GM12878 (cell line): ENCODE measurements around the gene PPP1R2C. TPM values are rescaled to one million over a fixed set of nuclear protein-coding genes. Genes with fewer than 3 reads are reported as not detected.

Experiments
- ATAC-seq: fragments of 200-7000 bp; cut with Tn5 transposase; 3 replicates; pipeline ENCODE4 v1.9.1; 2020; ENCODE audit warnings: mild to moderate bottlenecking, moderate library complexity
- BruUV-seq: library from RNA; stranded (reverse); fragments of 400-500 nt; replicated peaks from 2 replicates; lab custom pipeline; 2021; lab: Mats Ljungman, UMichigan
- CTCF ChIA-PET: fragments of 300-600 bp; sonication (Branson Sonifier 250); formaldehyde crosslinking; extraction: SDS; loops from one replicate; lab custom pipeline; 2021; ENCODE audit warnings: inconsistent platforms; lab: Yijun Ruan, JAX
- POLR2A ChIA-PET: fragments of 350-600 bp; formaldehyde crosslinking; extraction: SDS; loops from one replicate; lab custom pipeline; 2021; ENCODE audit warnings: inconsistent platforms; lab: Charles Lee
- RAD21 ChIA-PET: fragments of 300-600 bp; sonication (Branson Sonifier 250); formaldehyde crosslinking; loops from one replicate; lab custom pipeline; 2023; ENCODE audit warnings: antibody characterized with exemption; ENCODE audit not compliant: unreplicated experiment; lab: Charles Lee
- SMC1A ChIA-PET: fragments of 300-600 bp; sonication (Branson Sonifier 250); formaldehyde crosslinking; loops from one replicate; lab custom pipeline; 2023; ENCODE audit not compliant: unreplicated experiment, uncharacterized antibody; lab: Charles Lee
- DNase-seq: peaks from one replicate; pipeline ENCODE4 v3.0.0-alpha.2; 2011; ENCODE audit warnings: low read depth, low spot score
- FAIRE-seq: peaks from 3 replicates; lab custom pipeline; 2011; peaks lifted over from hg19 to GRCh38; lab: Jason Lieb, UNC
- H2AFZ ChIP-seq: 2 replicates; pipeline ENCODE4 v1.6.0; 2011; ENCODE audit warnings: low read depth, low read length, control low read depth; ENCODE audit not compliant: control insufficient read depth
- H3K27ac ChIP-seq: 2 replicates; pipeline ENCODE4 v1.5.1; 2011; ENCODE audit warnings: control low read depth; ENCODE audit not compliant: control insufficient read depth, insufficient read depth
- H3K27me3 ChIP-seq, 2 experiments: replicated peaks in 1 of 2; 2 replicates each; pipeline versions ENCODE4 v1.6.0 to v1.6.1; 2011; ENCODE audit warnings: low read length in 1 of 2; ENCODE audit not compliant: control insufficient read depth in 2 of 2, insufficient read depth in 2 of 2
- H3K36me3 ChIP-seq, 2 experiments: 2 replicates each; pipeline ENCODE4 v1.5.1; 2011; ENCODE audit warnings: low read length in 1 of 2; ENCODE audit not compliant: control insufficient read depth in 2 of 2, insufficient read depth in 2 of 2
- H3K4me1 ChIP-seq: 2 replicates; pipeline ENCODE4 v1.6.1; 2011; ENCODE audit warnings: mild to moderate bottlenecking, low read length, moderate library complexity, mixed read lengths; ENCODE audit not compliant: control insufficient read depth, insufficient read depth
- H3K4me2 ChIP-seq: 2 replicates; pipeline ENCODE4 v1.6.0; 2011; ENCODE audit warnings: control low read depth; ENCODE audit not compliant: control insufficient read depth, insufficient read depth
- H3K4me3 ChIP-seq: fragments of 200-600 bp; sonication (generic); 2 replicates; pipeline ENCODE4 v1.5.1; 2016
- H3K79me2 ChIP-seq: 2 replicates; pipeline ENCODE4 v1.6.0; 2011; ENCODE audit warnings: low read length; ENCODE audit not compliant: control insufficient read depth, insufficient read depth
- H3K9ac ChIP-seq: 2 replicates; pipeline ENCODE4 v1.8.0; 2011; ENCODE audit warnings: low read length, control low read depth, mixed read lengths; ENCODE audit not compliant: control insufficient read depth, insufficient read depth
- H3K9me3 ChIP-seq: replicated peaks from 3 replicates; pipeline ENCODE4 v1.5.1; 2011; ENCODE audit warnings: mild to moderate bottlenecking, low read length; ENCODE audit not compliant: control insufficient read depth, insufficient read depth
- H4K20me1 ChIP-seq: 2 replicates; pipeline ENCODE4 v1.6.0; 2011; ENCODE audit not compliant: control insufficient read depth, insufficient read depth
- ATF7 ChIP-seq: fragments of 450-650 bp; IDR thresholded peaks from 2 replicates; pipeline ENCODE4 v1.6.1; 2016; ENCODE audit warnings: low read depth, mild to moderate bottlenecking
- BHLHE40 ChIP-seq, 2 experiments: fragments of 450-650 bp in 1 of 2; IDR thresholded peaks; 2 replicates each; pipeline ENCODE4 v1.6.1; 2011 to 2017; ENCODE audit warnings: low read depth in 2 of 2, borderline replicate concordance in 1 of 2, improper control_type of control experiment in 1 of 2, low read length in 1 of 2, mild to moderate bottlenecking in 1 of 2
- EP300 ChIP-seq, 2 experiments: fragments of 150-350 bp in 1 of 2; IDR thresholded peaks; 2 replicates each; pipeline ENCODE4 v1.6.1; 2011 to 2012; ENCODE audit warnings: low read depth in 2 of 2, low read length in 2 of 2, borderline replicate concordance in 1 of 2, improper control_type of control experiment in 1 of 2, inconsistent platforms in 1 of 2; ENCODE audit not compliant: control insufficient read depth in 1 of 2
- ESRRA ChIP-seq: IDR thresholded peaks from 2 replicates; pipeline ENCODE4 v1.6.1; 2012; ENCODE audit warnings: mild to moderate bottlenecking, low read length, improper control_type of control experiment
- EZH2 ChIP-seq: IDR thresholded peaks from 2 replicates; pipeline ENCODE4 v1.6.1; 2012; ENCODE audit warnings: low read depth, mild to moderate bottlenecking, control low read depth, inconsistent platforms, low read length, borderline replicate concordance; ENCODE audit not compliant: control insufficient read depth
- HDAC2 ChIP-seq: fragments of 200-600 bp; sonication (generic); IDR thresholded peaks from 2 replicates; pipeline ENCODE4 v1.6.1; 2017
- JUNB ChIP-seq: IDR thresholded peaks from 2 replicates; pipeline ENCODE4 v1.6.1; 2016; ENCODE audit warnings: antibody characterized with exemption, mild to moderate bottlenecking
- MXI1 ChIP-seq: fragments of 150-350 bp; IDR thresholded peaks from 2 replicates; pipeline ENCODE4 v1.6.1; 2011; ENCODE audit warnings: low read depth, mild to moderate bottlenecking, inconsistent platforms, low read length, improper control_type of control experiment
- MYB ChIP-seq: fragments of 150-350 bp; IDR thresholded peaks from 2 replicates; pipeline ENCODE4 v1.6.1; 2014; ENCODE audit warnings: mild to moderate bottlenecking, low read depth, low read length, borderline replicate concordance
- PML ChIP-seq: IDR thresholded peaks from 2 replicates; pipeline ENCODE4 v1.6.1; 2012; ENCODE audit warnings: low read length, inconsistent platforms
- POU2F2 ChIP-seq: IDR thresholded peaks from 3 replicates; pipeline ENCODE4 v1.6.1; 2011; ENCODE audit warnings: low read depth, mild to moderate bottlenecking, low read length, borderline replicate concordance
- RELA ChIP-seq: fragments of 450-650 bp; IDR thresholded peaks from 2 replicates; pipeline ENCODE4 v1.8.0; 2014; ENCODE audit warnings: borderline replicate concordance; ENCODE audit not compliant: partially characterized antibody
- RFX5 ChIP-seq: IDR thresholded peaks from 2 replicates; pipeline ENCODE4 v1.6.1; 2011; ENCODE audit warnings: low read depth, low read length, improper control_type of control experiment
- SRF ChIP-seq, 2 experiments: IDR thresholded peaks; 2 replicates each; pipeline ENCODE4 v1.6.1; 2011; ENCODE audit warnings: low read depth in 2 of 2, low read length in 2 of 2, mild to moderate bottlenecking in 1 of 2, moderate library complexity in 1 of 2
- SUPT20H ChIP-seq: IDR thresholded peaks from 2 replicates; pipeline ENCODE4 v1.6.1; 2011; ENCODE audit warnings: low read depth, mild to moderate bottlenecking, low read length, moderate library complexity, borderline replicate concordance; ENCODE audit not compliant: control insufficient read depth
- TARDBP ChIP-seq: IDR thresholded peaks from 2 replicates; pipeline ENCODE4 v1.6.1; 2016; ENCODE audit warnings: borderline replicate concordance
- TCF3 ChIP-seq: IDR thresholded peaks from 2 replicates; pipeline ENCODE4 v1.6.1; 2012; ENCODE audit warnings: low read depth, mild to moderate bottlenecking, low read length, borderline replicate concordance; ENCODE audit not compliant: insufficient read depth
- ZBTB11 ChIP-seq: fragments of 450-650 bp; formaldehyde crosslinking; IDR thresholded peaks from 2 replicates; pipeline ENCODE4 v1.5.0; 2022; ENCODE audit warnings: mild to moderate bottlenecking, missing genetic modification characterization
- ZZZ3 ChIP-seq: IDR thresholded peaks from 2 replicates; pipeline ENCODE4 v1.6.1; 2011; ENCODE audit warnings: low read depth; ENCODE audit not compliant: control insufficient read depth, insufficient read length
- WGBS: methylation state at CpG from one replicate; pipeline ENCODE4 v1.1.6; 2016; ENCODE audit warnings: low lambda C conversion rate; ENCODE audit not compliant: insufficient replicate concordance, insufficient coverage; ENCODE audit errors: missing lambda C conversion rate; 5-methylcytosine and 5-hydroxymethylcytosine counted together
- in situ Hi-C: fragments of 300-500 bp; cut with MboI; formaldehyde crosslinking; loops from 9 replicates; pipeline ENCODE4 v1.14.3; 2018; ENCODE audit warnings: mixed read lengths
- intact Hi-C: fragments of 100-400 bp; cut with micrococcal nuclease; formaldehyde crosslinking; loops from one replicate; pipeline ENCODE4 v1.14.2; 2022; ENCODE audit not compliant: unreplicated experiment
- polyA plus RNA-seq, 11 experiments: library from polyadenylated mRNA; depleted of rRNA in 4 of 11; unstranded in 6 of 11; stranded (reverse) in 5 of 11; fragments of >200 nt; fragmentation: Nextera tagmentation in 4 of 11; fragmentation: Illumina TruSeq in 1 of 11; extraction: Ambion mirVana in 4 of 11; extraction: Trizol in 1 of 11; gene quantifications; 1 replicate in 1 of 11; 2 replicates in 10 of 11; pipeline versions ENCODE4 v1.2.1 to v1.2.3, GENCODE V29; 2011 to 2016; ENCODE audit warnings: inconsistent platforms in 2 of 11, missing spikeins in 2 of 11, low read depth in 1 of 11
- total RNA-seq, 4 experiments: library from RNA; depleted of rRNA in 3 of 4; stranded (reverse); fragments of >200 nt in 3 of 4; fragmentation: Illumina TruSeq in 1 of 4; extraction: Trizol in 1 of 4; gene quantifications; 2 replicates each; pipeline versions ENCODE4 v1.2.1 to v1.2.3, GENCODE V29; 2013 to 2021

Gene PPP1R2C
- total and polyA plus RNA-seq, 10 of the 15 experiments (the other 5 are each of a cell fraction or from before 2014, with no cell fraction given) = not detected

DNA sequence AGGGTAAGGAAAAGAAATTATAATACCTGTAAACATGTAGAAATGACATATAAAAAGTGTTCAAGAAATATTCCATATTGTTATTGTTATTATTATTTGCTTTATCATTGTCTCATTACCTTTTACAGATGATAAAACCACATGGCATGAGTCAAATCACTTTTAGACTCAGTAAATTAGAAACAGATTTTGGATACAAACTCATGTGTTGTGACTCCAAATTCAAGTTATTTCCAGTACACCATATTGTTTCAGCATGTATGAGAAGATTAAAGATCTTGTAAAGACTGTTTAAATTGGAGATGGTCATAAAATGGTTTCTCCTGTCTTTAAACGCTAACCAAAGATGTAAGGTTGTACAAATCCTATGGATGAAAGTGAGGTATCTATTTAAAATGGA, 18.1 kb downstream of the PPP1R2C start:
- H3K4me1 ChIP-seq = no peaks in the 10 kb centered on the region
- ChIA-PET CTCF (no interaction called here), SMC1A (no interaction called here), RAD21 (no interaction called here), POLR2A (no interaction called here)
- 89% methylated on average over 1 of the region's 1 CpG for WGBS
- no peaks in the 10 kb centered on the region for H3K27me3 ChIP-seq
- H3K4me3 ChIP-seq = no peak overlapping the region
- in situ Hi-C loops = loop anchor here (10.0 kb wide), 1 partner anchor 55 kb away; no protein-coding TSS in a partner anchor
- H2AFZ ChIP-seq = no peak overlapping the region
- no peak overlapping the region for H3K9ac ChIP-seq
- no peak for ATAC-seq
- no peak overlapping the region for H3K27ac ChIP-seq
- H3K79me2 ChIP-seq = no peaks in the 10 kb centered on the region
- BruUV-seq = no TSS peak
- intact Hi-C loops = no loop called here
- FAIRE-seq = no peak
- no peaks in the 10 kb centered on the region for H3K9me3 ChIP-seq
- H4K20me1 ChIP-seq = no peaks in the 10 kb centered on the region
- DNase-seq = no peak
- no peak overlapping the region for H3K4me2 ChIP-seq
- H3K36me3 ChIP-seq = no peaks in the 10 kb centered on the region
- TF ChIP-seq EP300 (IDR thresholded peaks at IDR 0.05; ENCODE audit: borderline replicate concordance in 1 of 2, control insufficient read depth in 1 of 2, low read depth in 2 of 2, low read length in 2 of 2) (no peak), TCF3 (no peak), HDAC2 (no peak), ZBTB11 (CRISPR knock-in tag) (no peak), TARDBP (no peak), MXI1 (no peak), POU2F2 (no peak), RFX5 (no peak), ATF7 (no peak), BHLHE40 (IDR thresholded peaks at IDR 0.05; ENCODE audit: borderline replicate concordance in 1 of 2, low read depth in 2 of 2, low read length in 1 of 2) (no peak), ZZZ3 (no peak), PML (no peak), SRF (IDR thresholded peaks at IDR 0.05; ENCODE audit: low read depth in 2 of 2, low read length in 2 of 2) (no peak), EZH2 (no peak), SUPT20H (no peak), RELA (no peak), ESRRA (no peak), MYB (no peak), JUNB (no peak)
